GM18502 (cell line): ENCODE measurements around the gene SYNPO2.

Experiments
- ATAC-seq: cut with Tn5 transposase; IDR thresholded peaks from one replicate; pipeline ENCODE4 v1.9.1; 2021; ENCODE audit warnings: mild to moderate bottlenecking; ENCODE audit not compliant: unreplicated experiment, poor library complexity

The SYNPO2 gene

GRCh38 chr4:119098306-119098705 lies 209.7 kb downstream of the SYNPO2 start:
- no peak for ATAC-seq

DNA sequence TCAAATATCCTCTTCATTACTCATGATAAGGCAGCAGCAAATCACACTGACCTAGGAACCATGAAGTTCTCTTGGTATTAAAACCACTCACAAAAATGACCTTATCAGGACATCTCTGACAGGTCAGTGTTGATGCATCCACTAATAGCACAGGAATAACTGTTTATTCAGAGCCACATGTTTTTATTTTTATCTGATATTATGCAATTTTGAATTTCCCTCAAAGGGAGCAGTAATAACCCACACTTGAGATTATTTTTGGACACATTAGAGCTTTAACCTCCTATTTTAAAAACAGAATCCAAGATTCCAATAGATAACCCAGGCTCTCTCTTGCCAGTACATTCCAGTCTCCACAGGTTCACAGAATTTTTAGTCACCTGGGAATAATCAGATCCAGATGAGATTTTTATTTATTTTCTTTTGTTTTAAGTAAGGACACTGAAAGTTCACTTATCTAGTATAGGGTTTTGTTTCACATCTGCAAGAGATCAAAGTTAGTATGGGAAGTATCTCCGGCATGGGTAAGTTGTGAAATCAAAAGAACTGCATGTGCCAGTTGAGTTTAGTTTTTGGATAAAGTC lies 210.7 kb downstream of the SYNPO2 start:
- no peak for ATAC-seq

- ATAC-seq, result no peak
Observed at GRCh38 chr4:119100655-119101054, 212.0 kb downstream of the SYNPO2 start.

GRCh38 chr4:119103263-119103662 lies 214.6 kb downstream of the SYNPO2 start:
- ATAC-seq, result no peak

DNA sequence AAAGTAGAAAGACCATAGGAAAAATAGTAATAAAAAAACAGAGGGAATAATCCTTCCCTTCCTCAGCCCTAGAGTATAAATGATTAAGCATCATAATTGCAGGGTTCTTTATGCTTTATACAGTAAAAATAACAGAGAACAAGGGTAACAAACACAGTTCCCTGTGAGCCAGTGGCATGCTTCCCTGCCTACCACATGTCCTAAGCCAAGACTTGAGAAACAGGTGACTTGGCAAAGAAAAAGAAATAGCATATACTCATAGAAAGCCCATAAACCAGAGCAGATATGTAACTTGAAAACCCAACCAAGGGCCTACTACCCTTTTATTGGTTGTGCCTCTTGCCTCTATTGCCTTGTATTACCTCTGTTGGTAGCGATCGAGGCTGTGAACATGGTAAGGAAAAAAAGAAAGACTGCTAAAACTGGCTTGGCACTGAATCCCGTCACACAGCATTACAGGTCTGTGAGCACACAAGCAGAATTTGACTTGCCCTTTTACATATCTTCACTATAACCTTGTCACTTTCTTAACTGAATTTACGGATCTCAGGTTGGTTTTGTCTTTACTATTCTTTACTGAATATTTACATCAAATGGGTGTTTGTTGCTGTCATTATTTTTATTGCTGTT lies 216.1 kb downstream of the SYNPO2 start:
- ATAC-seq, result no peak

- no peak for ATAC-seq
Observed at GRCh38 chr4:119105605-119106004, 217.0 kb downstream of the SYNPO2 start.

- ATAC-seq, result no peak
Observed at GRCh38 chr4:119106036-119107000, 217.7 kb downstream of the SYNPO2 start.

- ATAC-seq, result no peak
Observed at GRCh38 chr4:119110121-119110520, 221.5 kb downstream of the SYNPO2 start.
